Trophoblast cell (in vitro differentiated cells and primary cell): ENCODE data around the gene EFCAB10.

ENCODE experiments used
- DNase-seq, 2 donors: peaks; one replicate each; pipeline ENCODE4 v3.0.0-alpha.2; 2016
- H2AFZ ChIP-seq: 2 replicates; pipeline ENCODE4 v1.6.1; 2013; ENCODE audit warnings: low read length, moderate library complexity, mild to moderate bottlenecking; ENCODE audit not compliant: insufficient read depth, poor library complexity
- H2AK5ac ChIP-seq: 2 replicates; pipeline ENCODE4 v1.6.1; 2013; ENCODE audit warnings: mild to moderate bottlenecking, low read length
- H2BK120ac ChIP-seq: 2 replicates; pipeline ENCODE4 v1.6.1; 2013; ENCODE audit warnings: low read length, mild to moderate bottlenecking, moderate library complexity; ENCODE audit not compliant: insufficient read depth, poor library complexity
- H2BK12ac ChIP-seq: 2 replicates; pipeline ENCODE4 v1.6.1; 2013; ENCODE audit warnings: mild to moderate bottlenecking, low read length, moderate library complexity
- H2BK5ac ChIP-seq: 2 replicates; pipeline ENCODE4 v1.6.1; 2013; ENCODE audit warnings: low read length, low read depth, moderate library complexity, mild to moderate bottlenecking; ENCODE audit not compliant: poor library complexity
- H3K14ac ChIP-seq: 2 replicates; pipeline ENCODE4 v1.6.1; 2013; ENCODE audit warnings: mild to moderate bottlenecking, low read length
- H3K18ac ChIP-seq: 2 replicates; pipeline ENCODE4 v1.6.1; 2013; ENCODE audit warnings: mild to moderate bottlenecking, low read length
- H3K23ac ChIP-seq: 2 replicates; pipeline ENCODE4 v1.6.1; 2013; ENCODE audit warnings: low read length
- H3K27ac ChIP-seq: 2 replicates; pipeline ENCODE4 v1.5.1; 2013; ENCODE audit warnings: low read depth, mild to moderate bottlenecking, inconsistent platforms, low read length, moderate library complexity
- H3K27me3 ChIP-seq: 2 replicates; pipeline ENCODE4 v1.6.1; 2013; ENCODE audit warnings: inconsistent platforms, mild to moderate bottlenecking, low read length, moderate library complexity; ENCODE audit not compliant: insufficient read depth
- H3K36me3 ChIP-seq, 2 experiments: 1 replicate in 1 of 2; 2 replicates in 1 of 2; pipeline ENCODE4 v1.6.1; 2013; ENCODE audit warnings: low read length in 2 of 2, mild to moderate bottlenecking in 2 of 2, moderate library complexity in 1 of 2; ENCODE audit not compliant: insufficient read depth in 2 of 2, control insufficient read depth in 1 of 2
- H3K4ac ChIP-seq: 2 replicates; pipeline ENCODE4 v1.6.1; 2013; ENCODE audit warnings: low read depth, mild to moderate bottlenecking, low read length, moderate library complexity
- H3K4me1 ChIP-seq, 2 experiments: 1 replicate in 1 of 2; 2 replicates in 1 of 2; pipeline ENCODE4 v1.6.1; 2013; ENCODE audit warnings: low read length in 2 of 2, mild to moderate bottlenecking in 2 of 2, moderate library complexity in 1 of 2; ENCODE audit not compliant: insufficient read depth in 2 of 2, control insufficient read depth in 1 of 2
- H3K4me2 ChIP-seq: 2 replicates; pipeline ENCODE4 v1.6.1; 2013; ENCODE audit warnings: inconsistent platforms, mild to moderate bottlenecking, low read length, moderate library complexity
- H3K4me3 ChIP-seq: 2 replicates; pipeline ENCODE4 v1.5.1; 2013; ENCODE audit warnings: mild to moderate bottlenecking, low read depth, low read length, inconsistent platforms
- H3K79me1 ChIP-seq: one replicate; pipeline ENCODE4 v1.6.1; 2013; ENCODE audit warnings: low read length
- H3K79me2 ChIP-seq: 2 replicates; pipeline ENCODE4 v1.6.1; 2013; ENCODE audit warnings: low read length, mild to moderate bottlenecking; ENCODE audit not compliant: control insufficient read depth, insufficient read depth, poor library complexity
- H3K9ac ChIP-seq: 2 replicates; pipeline ENCODE4 v1.6.1; 2013; ENCODE audit warnings: mild to moderate bottlenecking, low read length
- H3K9me3 ChIP-seq: 2 replicates; pipeline ENCODE4 v1.6.1; 2013; ENCODE audit warnings: low read depth, mild to moderate bottlenecking, control low read depth, inconsistent platforms, low read length; ENCODE audit not compliant: insufficient read depth
- H4K12ac ChIP-seq: 2 replicates; pipeline ENCODE4 v1.6.1; 2013; ENCODE audit warnings: low read depth, mild to moderate bottlenecking, low read length, moderate library complexity
- H4K8ac ChIP-seq: 2 replicates; pipeline ENCODE4 v1.6.1; 2013; ENCODE audit warnings: low read depth, mild to moderate bottlenecking, low read length, moderate library complexity
- H4K91ac ChIP-seq: one replicate; pipeline ENCODE4 v1.6.1; 2013; ENCODE audit warnings: low read depth, mild to moderate bottlenecking, low read length, moderate library complexity
- WGBS: extraction: QIAGEN DNeasy Blood & Tissue Kit; methylation state at CpG from one replicate; pipeline ENCODE4 v1.1.7; 2013; ENCODE audit warnings: missing lambda C conversion rate; ENCODE audit not compliant: insufficient read length, insufficient coverage; ENCODE audit errors: extremely low coverage; 5-methylcytosine and 5-hydroxymethylcytosine counted together

EFCAB10 gene

DNA sequence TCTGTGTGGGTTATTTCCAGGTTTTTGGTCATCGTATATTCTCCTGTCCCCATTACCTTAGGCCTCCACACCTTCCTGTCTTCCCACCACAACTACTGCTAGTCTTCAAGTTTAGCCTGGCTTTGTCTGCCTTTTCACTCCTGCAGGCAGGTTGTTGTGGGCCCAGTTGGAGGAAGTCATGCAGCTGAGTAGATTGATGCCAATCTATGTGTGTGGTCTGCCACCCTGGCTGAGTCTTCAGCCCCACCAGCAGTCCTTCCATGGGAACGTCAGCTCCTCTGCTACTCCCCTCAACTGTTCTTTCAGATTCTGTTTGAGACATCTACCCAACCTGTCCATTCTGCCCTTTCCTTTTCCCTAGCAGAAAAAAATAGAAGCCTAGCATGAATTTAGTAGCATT lies 43.0 kb downstream of the EFCAB10 start:
- no peak for DNase-seq
- no peak overlapping the region for H3K4me3 ChIP-seq
- no CpG with 5 or more reads among the region's 2 CpGs for WGBS
- H4K8ac ChIP-seq = no peak overlapping the region
- H3K27ac ChIP-seq = no peak overlapping the region
- H3K4ac ChIP-seq = no peak overlapping the region
- H3K27me3 ChIP-seq = no peaks in the 10 kb centered on the region
- H3K79me2 ChIP-seq = no peaks in the 10 kb centered on the region
- no peaks in the 10 kb centered on the region for H3K9me3 ChIP-seq
- no peak overlapping the region for H2AFZ ChIP-seq
- no peak overlapping the region for H4K12ac ChIP-seq
- H3K14ac ChIP-seq = no peak overlapping the region
- H2BK5ac ChIP-seq = no peak overlapping the region
- no peak overlapping the region for H2BK120ac ChIP-seq
- H3K36me3 ChIP-seq = peaks cover 20 to 25% of the 10 kb centered on the region in 2 experiments
- no peaks in the 10 kb centered on the region for H3K79me1 ChIP-seq
- H3K18ac ChIP-seq = no peak overlapping the region
- no peak overlapping the region for H3K23ac ChIP-seq
- no peak overlapping the region for H2BK12ac ChIP-seq
- H4K91ac ChIP-seq = no peak overlapping the region
- H3K9ac ChIP-seq = no peak overlapping the region
- H3K4me2 ChIP-seq = no peak overlapping the region
- H3K4me1 ChIP-seq = peaks cover 0 to 2% of the 10 kb centered on the region in 2 experiments
- no peak overlapping the region for H2AK5ac ChIP-seq

DNA sequence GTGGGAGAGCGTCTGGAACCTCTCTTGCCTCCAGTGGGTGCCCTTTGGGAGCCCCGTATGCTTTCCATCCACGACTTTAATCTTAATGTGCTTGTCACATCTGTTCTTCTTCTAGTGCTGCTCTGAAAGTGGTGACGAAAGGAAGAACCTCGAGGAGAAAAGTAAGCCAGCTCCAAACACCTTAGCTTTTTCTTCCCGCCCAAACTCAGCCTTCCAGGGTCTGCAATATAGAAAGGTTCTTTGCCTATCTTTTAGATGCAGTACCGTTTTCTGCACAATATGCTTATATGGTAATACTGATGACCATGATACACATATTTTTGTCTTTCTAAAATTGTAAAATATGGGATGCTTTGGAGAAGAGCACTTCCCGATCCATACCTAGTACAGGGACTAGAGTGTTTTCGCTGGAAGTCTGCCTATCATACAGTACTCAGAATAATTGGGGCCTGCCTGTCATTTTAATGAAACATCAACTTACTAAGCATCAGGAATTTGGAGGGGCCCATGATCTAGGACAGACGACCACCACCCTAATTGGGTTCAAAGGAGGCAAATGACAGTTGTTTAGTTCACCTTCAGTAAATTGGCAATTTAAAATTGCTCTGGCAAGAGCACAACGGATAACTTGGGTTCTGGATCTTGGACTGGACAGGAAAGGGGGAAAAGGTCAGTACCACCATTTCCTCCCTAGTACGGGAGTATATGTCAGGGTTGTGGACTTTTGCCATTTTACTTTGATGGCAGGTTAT lies 48.4 kb downstream of the EFCAB10 start:
- Histone ChIP-seq H2BK12ac (no peak overlapping the region), H3K9ac (peak overlapping the region; percentile 99), H2BK5ac (no peak overlapping the region), H4K8ac (peak overlapping the region; percentile 99), H3K18ac (no peak overlapping the region), H3K9me3 (peaks cover 1% of the 10 kb centered on the region), H3K4me3 (peak overlapping the region; percentile 99), H3K27me3 (no peaks in the 10 kb centered on the region), H3K36me3 (peaks cover 3 to 8% of the 10 kb centered on the region in 2 experiments), H3K79me2 (peaks cover 8% of the 10 kb centered on the region), H3K14ac (peak overlapping the region; percentile 95), H3K23ac (no peak overlapping the region), H3K4ac (peak overlapping the region; percentile 83), H3K79me1 (peaks cover 4% of the 10 kb centered on the region), H2AFZ (peak overlapping the region; percentile 87), H3K4me1 (peaks cover 4 to 5% of the 10 kb centered on the region in 2 experiments), H3K4me2 (peak overlapping the region; percentile 88), H4K91ac (peak overlapping the region; percentile 84), H2BK120ac (no peak overlapping the region), H3K27ac (no peak overlapping the region), H2AK5ac (no peak overlapping the region), H4K12ac (peak overlapping the region; percentile 82)
- no CpG with 5 or more reads among the region's 12 CpGs for WGBS
- no peak for DNase-seq

DNA sequence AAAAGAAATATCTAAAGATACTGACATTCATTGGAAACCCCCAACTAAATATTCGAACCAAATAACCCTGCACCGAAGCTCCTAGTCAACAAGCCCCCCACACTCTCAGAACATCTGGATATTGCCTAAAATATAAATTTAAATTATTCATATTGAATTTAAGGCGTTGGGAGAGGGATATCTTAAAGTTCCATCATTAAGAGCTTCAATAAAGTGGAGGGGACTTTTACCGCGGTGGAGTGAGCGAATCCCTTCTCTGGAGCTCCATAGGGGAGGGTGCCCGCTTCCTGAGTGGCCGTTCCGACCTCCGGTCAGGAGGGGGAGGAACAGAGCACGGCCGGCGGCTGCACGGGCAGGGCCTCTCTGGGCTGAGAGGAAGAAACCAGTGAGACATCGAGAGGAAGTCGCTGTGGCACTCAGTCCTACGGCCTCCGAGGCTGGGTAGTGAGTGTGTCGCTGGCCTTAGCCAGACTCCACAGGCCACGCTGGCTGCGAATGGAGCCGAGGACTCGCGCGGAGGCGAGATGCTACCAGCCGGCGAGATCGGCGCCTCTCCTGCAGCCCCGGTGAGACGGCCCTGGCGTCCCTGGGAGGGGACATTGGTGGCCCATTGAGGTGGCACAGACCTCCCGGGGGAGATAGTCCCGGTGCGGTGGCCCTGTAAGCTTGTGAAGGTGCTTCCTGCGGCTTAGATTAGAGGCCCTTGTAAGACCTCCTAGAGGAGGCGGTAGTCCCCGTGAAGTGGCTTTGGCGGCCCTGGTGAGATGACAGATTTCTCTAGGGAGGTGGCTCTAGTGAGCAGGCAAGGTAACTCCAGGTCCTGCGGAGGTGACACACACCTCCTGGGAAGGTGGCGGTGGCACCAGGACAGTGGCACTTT lies 49.3 kb downstream of the EFCAB10 start, which contains the start of gene RINT1:
Gene RINT1, plus strand, starts transcription at position 410 of the 880 bp plus-strand sequence. Its CDS starts 115 bp downstream, at position 525.
- peak within 1 kb of the TSS; percentile 71 for H2BK5ac ChIP-seq
- peak within 1 kb of the TSS; percentile 82 for H2BK120ac ChIP-seq
- H4K12ac ChIP-seq = peak within 1 kb of the TSS; percentile 82
- H3K4me1 ChIP-seq = peaks cover 4 to 5% of the 10 kb centered on the region in 2 experiments
- H3K79me2 ChIP-seq = peaks cover 8% of the 10 kb centered on the region
- peak; percentile 87 to 96 for DNase-seq
- no peak within 1 kb of the TSS for H2AK5ac ChIP-seq
- H3K9ac ChIP-seq = peak within 1 kb of the TSS; percentile 99
- H3K4ac ChIP-seq = peak within 1 kb of the TSS; percentile 83
- no peaks in the 10 kb centered on the region for H3K27me3 ChIP-seq
- peak within 1 kb of the TSS; percentile 85 for H3K18ac ChIP-seq
- H3K23ac ChIP-seq = no peak within 1 kb of the TSS
- peak within 1 kb of the TSS; percentile 95 for H3K14ac ChIP-seq
- peak within 1 kb of the TSS; percentile 99 for H4K8ac ChIP-seq
- H3K4me3 ChIP-seq = peak within 1 kb of the TSS; percentile 99
- peaks cover under 1% of the 10 kb centered on the region in 2 experiments for H3K36me3 ChIP-seq
- peaks cover 1% of the 10 kb centered on the region for H3K9me3 ChIP-seq
- WGBS = no CpG with 5 or more reads among the region's 42 CpGs
- H3K27ac ChIP-seq = peak within 1 kb of the TSS; percentile 41
- peak within 1 kb of the TSS; percentile 87 for H2AFZ ChIP-seq
- peak within 1 kb of the TSS; percentile 84 for H4K91ac ChIP-seq
- peaks cover 4% of the 10 kb centered on the region for H3K79me1 ChIP-seq
- H3K4me2 ChIP-seq = peak within 1 kb of the TSS; percentile 88
- H2BK12ac ChIP-seq = no peak within 1 kb of the TSS

DNA sequence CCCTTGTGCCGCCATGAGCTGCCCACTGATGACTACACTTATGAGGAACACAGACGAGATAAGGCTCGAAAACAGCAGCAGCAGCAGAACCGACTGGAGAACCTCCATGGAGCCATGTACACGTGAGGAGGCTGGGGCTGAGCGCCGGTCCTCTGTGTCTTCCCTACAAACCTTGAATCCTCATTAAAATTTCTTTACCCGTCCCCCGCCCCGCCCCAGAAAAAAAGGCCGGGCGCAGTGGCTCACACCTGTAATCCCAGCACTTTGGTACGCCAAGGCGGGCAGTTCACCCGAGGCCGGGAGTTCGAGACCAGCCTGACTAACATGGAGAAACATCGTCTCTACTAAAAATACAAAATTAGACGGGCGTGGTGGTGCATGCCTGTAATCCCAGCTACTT lies 50.7 kb downstream of the EFCAB10 start:
- Histone ChIP-seq H3K79me2 (peaks cover 8% of the 10 kb centered on the region), H3K4me1 (peaks cover 4 to 5% of the 10 kb centered on the region in 2 experiments), H3K14ac (no peak overlapping the region), H3K23ac (no peak overlapping the region), H3K4me3 (no peak overlapping the region), H3K27ac (no peak overlapping the region), H3K18ac (no peak overlapping the region), H2AK5ac (no peak overlapping the region), H3K36me3 (no peaks in the 10 kb centered on the region), H3K9ac (no peak overlapping the region), H2BK120ac (no peak overlapping the region), H2AFZ (no peak overlapping the region), H3K27me3 (no peaks in the 10 kb centered on the region), H2BK5ac (no peak overlapping the region), H3K4ac (no peak overlapping the region), H3K4me2 (no peak overlapping the region), H4K8ac (no peak overlapping the region), H4K91ac (no peak overlapping the region), H2BK12ac (no peak overlapping the region), H4K12ac (no peak overlapping the region), H3K9me3 (peaks cover 1% of the 10 kb centered on the region), H3K79me1 (peaks cover 4% of the 10 kb centered on the region)
- no peak for DNase-seq
- no CpG with 5 or more reads among the region's 20 CpGs for WGBS
